Activated CD4-positive, alpha-beta T cell treated with anti-CD3 and anti-CD28 coated beads for 4 hours (primary cell): ENCODE data around the gene SCNN1B.

ENCODE experiments used
- DNase-seq, 2 donors: peaks; one replicate each; pipeline ENCODE4 v3.0.0-alpha.2; 2020

Gene SCNN1B

DNA sequence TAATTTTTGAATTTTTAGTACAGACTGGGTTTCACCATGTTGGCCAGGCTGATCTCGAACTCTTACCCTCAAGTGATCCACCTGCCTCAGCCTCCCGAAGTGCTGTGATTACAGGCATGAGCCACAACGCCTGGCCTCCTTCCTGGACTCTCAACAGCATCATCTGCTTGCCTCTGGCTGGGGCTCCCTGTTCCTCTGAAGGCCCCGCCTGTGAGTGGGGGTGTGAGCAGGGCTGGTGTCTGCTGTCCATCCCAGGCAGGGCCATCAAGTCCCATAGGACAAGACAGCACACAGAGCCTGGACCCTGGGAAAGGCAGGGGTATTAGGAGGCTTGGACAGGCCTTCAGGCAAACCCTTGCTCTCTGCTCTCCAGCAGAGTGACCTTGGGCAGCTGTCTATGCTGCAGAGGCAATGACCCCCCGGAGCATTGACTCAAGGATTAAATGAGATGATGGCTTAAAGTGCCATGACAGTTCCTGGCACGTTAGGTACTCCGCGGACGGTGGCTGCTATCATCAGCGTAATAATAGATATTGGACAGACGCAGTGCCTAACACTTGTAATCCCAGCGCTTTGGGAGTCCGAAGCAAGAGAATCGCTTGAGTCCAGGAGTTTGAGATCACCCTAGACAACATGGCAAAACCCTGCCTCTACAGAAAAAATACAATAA is 19.2 kb downstream of the SCNN1B start:
- no peak for DNase-seq

DNA sequence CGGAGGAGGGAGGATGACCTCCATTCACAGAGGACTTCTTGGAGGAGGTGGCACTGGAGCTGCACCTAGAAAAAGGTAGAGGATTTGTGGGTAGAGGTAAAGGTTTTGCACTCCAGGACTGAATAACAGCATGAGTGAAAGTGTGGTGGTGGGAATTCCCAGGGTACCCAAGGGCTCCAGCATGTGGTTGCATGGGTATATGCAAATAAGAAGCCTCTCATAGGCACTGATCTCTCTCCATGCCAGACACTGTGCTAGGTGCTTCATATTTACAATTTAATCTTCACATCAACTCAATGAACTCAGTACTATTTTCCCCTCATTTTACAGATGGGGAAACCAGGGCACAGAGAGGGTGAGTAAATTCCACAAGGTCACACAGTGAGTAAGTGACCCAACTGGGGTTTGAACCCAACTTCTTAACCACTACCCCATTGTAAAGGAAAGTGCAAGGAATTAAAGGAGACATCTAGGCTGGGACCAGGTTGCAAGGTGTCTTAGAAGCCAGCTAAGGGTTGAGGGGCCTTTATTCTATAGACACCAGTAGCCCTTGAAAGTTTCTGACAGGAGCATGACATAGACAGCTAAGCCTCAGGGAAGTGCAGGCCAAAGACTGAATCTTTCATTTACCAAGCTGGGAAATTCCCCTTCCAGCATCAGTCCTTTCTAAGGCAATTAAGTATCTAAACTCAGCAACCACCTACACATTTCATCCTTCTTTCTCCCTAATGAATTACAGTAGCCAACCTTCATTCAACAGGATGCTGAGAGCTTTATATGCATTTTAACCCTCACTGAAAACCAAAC is 21.3 kb downstream of the SCNN1B start:
- no peak for DNase-seq

DNA sequence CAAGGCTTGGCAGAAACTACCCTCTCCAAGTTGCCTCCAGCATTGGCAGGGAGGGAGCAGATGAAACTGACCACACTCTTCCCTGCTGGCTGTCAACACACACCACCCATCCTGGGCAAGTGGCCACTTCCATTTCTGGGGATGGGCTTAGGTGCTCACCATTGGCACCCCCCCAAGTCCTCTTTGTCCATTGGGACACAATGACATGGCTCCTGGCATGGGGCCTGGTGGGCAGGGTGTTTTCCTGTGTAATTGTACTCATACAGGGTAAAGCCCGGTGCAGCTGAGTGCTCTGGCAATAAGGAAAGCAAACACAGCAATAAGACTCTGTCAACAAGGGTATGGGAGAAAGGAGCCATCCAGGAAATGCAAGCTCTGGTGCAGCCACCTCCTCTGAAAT is 22.6 kb downstream of the SCNN1B start:
- DNase-seq: no peak

DNA sequence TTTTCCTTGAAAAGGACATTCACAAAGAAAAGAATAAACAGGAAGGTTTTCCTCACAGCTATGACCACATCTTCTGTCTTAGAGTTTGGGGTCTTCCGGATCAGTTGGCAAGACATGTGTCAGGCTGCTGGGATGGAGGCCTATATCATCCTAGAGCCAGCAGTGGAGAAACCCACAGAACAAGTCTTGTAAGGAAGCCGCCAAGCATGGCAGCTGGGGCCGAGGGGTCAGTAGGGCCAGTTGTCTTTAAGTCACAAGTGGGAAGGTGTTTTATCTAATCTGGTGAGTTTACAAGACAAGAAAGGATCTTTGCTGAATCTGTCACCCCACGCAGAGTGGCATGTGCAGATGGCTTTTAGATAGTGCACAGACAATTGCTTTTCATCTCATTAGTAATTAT is 25.7 kb downstream of the SCNN1B start:
- DNase-seq: no peak

DNA sequence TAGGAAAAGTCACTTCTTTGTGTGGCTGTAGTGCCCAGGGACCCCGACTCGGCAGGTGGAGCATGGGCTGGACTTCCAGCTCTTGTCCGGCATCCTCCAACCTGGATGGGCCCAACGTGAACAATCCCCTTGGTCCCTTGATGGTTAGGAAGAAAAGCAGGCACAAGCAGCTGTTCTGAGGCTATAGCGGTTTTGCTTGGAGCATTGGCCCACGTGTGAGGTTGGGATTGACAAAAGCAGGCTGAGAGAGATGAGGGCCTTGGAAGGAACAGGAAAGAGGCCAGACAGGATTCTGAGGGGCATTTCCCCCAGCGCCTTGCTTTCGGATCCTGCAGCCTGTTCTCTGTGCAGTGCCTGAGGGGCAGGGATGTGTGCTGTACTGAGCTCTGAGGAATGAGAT is 28.1 kb downstream of the SCNN1B start:
- no peak for DNase-seq

DNA sequence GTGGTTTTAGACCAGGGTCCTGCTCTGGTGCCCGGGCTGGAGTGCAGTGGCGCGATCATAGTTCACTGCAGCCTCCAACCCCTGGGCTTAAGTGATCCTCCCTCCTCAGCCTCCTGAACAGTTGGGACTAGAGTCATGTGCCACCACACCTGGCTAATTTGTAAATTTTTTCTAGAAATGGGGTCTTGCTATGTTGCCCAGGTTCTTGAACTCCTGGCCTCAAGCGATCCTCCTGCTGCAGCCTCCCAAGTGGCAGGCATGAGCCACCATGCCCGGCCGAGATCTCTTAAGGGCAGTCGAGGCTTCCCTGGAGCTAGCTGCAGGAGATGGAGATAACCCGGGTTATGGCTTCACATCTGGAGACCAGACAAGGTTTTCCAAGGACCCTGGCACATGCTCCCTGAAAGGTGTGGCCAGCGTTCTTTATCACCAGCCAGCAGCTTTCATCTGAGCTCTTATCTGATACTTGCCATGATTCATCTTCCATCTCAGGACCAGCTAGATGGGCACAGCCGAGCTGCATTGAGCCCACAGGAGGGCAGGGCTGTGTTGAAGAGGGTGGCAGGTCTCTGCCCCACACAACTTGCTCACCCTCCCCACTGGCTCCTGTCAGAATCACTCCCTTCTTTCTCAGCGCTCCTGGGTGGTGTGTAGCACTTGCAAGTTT is 28.6 kb downstream of the SCNN1B start:
- no peak for DNase-seq

DNA sequence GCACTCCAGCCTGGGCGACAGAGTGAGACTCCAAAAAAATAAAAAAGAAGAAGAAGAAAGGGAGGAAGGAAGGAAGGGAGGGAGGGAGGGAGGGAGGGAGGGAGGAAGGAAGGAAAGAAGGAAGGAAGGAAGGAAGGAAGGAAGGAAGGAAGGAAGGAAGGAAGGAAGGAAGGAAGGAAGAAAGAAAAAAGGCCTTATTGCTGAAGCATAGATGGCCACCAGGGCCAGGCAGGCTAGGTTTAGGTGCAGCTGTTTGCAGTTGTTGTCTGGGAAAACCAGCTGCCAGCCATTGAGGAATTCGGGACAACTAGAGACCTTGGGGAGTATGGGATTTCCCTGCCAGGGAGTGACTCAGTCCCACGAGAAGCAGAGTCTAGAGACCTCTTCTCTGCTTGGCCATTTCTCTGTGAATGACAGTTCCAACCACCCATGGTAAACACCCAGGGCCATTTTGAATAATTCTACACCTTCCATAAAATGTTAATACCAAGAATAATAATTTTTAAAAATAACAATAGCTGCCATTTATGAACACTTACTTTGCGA is 31.0 kb downstream of the SCNN1B start:
- no peak for DNase-seq

DNA sequence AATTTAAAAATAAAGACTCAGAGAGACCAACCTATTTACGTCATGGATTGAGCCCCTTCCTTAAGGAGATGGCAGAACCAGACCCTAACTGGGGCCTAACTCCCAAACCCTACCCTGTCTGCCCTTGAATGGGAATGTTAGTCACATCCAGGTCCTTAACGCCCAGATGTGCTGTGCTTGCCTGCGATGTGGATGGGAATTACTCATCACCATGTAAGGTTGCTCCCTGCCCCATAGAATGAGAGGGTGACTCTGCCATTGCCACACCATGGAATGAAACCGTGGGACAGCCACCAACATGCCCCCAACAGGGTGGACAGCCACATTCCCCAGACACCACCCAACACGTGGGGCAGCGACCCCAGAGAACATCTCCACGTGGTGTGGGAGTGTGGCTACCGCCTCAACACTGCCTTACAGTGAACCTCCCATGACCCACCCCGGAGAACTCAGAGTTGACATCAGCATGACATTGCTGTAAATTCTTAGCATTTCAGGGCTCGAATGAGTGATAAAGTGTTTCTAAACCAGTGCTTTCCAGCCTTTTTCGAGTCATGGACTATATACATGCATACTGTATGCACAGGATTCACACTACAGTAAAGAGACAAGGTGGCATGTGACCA is 31.8 kb downstream of the SCNN1B start:
- DNase-seq: no peak

DNA sequence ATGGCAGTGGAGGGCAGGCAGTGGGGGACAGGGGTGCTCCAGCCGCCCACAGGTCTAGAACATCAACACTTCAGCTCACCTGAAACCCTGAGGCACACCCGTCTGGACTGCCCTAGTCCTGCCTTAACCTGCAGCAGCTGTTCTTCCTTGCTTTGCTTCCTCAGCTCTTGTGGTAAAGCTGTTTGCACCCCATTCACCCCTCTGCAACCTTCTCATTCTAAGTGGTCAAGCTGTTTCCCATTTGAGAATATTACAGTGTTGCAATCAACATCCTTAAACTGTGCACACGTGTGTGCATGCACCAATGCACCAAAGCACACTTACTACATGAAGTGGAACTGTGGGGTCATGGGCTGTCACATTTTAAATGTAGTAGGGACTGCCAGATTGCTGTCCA is 32.4 kb downstream of the SCNN1B start:
- no peak for DNase-seq

DNA sequence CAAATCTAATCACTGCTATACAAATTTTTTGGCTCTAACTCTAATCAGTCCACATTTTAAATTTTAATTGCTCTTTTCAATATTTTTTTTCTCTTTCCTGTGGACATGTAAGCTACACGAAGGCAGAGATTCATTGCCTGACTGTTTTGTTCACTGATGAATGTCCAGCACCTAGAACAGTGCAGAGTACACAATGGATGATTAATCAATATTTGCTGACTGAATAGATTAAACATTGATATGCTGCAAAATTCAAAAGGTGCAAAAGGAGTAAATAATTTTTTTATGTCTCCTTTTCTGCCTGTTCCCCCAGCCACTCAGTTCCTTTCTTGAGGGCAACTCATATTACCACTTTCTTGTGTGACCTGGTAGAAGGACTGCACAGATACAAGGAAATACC is 32.8 kb downstream of the SCNN1B start:
- DNase-seq: no peak

DNA sequence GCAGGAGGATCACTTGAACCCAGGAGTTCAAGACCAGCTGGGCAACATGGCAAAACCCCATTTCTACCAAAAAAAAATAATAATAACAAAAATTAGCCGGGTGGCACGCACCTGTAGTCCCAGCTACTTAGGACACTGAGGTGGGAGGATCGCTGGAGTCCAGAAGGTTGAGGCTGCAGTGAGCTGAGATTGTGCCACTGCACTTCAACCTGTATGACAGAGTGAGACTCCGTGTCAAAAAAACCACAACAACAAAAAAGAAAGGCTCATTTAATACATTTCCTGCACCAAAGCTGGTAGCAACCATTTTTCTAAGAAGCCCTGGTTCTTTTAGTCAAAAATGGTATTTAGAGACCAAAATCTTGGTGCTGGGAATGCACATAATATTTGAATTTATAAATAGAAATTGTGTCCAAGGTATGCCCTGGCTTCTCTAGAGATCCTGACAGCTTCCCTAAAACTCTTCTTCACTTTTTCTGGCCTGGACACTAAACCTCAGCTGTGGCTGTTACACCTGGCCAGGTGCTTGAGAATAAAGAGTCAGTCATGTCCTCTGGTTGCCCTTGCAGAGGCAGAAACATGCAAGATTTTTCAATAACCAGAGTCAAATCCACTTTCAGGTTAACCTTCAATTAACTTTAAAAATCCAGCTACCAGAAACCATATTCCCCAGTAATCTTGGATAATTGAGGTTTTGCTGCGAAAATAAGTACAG is 35.9 kb downstream of the SCNN1B start:
- DNase-seq: no peak

DNA sequence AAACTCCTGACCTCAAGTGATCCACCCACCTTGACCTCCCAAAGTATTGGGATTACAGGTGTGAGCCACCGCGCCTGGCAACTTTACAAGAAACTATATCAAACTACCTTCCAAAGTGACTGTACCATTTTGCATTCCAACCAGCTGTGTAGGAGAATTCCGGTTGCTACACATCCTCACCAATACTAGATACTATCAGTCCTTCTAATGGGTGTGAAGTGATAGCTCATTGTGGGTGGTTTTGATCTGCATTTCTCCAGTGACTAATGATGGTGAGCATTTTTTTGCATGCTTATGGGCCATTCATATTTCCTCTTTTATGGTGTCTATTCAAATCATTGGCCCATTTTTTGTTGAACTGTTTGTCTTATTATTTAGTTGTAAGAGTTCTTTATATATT is 37.7 kb downstream of the SCNN1B start:
- no peak for DNase-seq

DNA sequence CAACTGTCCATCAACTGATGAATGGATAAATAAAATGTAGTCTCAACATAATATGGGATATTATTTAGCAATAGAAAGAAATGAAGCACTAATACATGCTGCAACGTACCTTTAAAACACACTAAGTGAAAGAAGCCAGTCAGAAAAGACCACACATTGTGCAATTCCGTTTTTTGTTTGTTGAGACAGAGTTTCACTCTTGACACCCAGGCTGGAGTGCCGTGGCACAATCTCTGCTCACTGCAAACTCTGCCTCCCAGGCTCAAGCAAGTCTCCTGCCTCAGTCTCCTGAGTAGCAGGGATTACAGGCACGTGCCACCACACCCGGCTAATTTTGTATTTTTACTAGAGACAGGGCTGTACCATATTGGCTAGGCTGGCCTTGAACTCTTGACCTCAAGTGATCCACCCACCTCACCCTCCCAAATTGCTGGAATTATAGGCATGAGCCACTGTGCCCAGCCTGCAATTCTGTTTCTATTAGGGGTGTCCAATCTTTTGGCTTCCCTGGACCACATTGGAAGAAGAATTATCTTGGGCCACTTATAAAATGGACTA is 40.1 kb downstream of the SCNN1B start:
- DNase-seq: no peak

DNA sequence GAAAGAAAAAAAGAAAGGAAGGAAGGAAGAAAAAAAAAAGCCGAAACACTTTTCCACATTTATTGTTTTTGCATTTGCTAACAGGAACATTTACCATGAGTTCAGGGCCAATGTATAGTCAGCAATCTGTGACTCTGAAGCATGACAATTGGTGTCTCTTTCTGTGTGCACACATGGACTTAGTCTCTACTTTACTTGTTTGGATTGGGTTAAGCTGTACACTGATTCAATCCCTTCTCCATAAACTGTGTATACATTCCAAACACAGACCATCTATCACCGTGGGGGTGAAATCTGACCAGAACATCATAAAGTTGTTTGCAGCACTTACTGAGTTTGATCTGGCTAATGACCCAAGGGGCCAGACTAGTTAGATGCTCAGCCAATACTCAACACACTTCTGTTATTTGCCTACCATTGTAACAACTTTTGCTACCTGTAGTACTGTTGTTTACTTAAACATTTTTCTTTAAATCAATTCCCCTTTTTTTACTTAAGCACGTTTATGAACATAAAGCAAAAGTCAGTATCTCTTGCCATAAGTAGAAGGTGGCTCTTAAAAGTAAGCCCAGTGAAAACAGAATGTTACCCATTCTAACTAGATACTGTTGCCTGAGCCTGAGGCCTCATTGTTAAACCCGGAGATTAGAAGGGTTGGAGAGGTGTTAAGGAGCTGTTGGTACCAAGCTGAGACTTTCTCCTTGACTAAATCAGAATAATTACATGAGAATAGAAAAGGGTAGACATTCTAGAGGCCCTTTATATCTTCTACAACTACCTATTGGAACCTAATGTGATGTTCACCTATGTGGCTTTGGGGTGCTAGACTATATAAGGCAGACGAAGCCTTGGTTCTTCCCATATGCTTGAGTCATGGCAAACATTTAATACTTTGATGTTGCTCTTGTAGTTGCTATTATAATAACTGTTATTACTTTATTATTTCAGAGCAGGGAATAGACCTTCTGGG is 41.8 kb downstream of the SCNN1B start:
- no peak for DNase-seq

DNA sequence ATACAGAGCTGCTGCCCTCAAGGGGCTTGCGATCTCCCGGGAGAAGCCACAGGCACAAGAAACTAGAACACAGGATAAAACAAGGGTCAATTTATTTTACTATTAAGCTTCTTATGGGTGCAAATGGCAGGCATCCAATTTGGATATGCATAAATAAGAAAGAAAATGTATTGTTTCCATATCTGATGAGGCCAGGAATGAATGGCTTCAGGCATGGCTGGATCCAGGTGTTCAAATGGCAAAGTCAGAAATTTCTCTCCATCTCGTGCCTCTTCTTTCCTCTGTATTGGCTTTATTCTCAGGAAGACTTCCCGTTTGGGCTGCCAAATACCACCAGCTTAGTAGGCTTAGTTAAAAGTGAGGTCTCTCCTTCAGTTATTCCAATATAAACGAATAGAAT is 43.1 kb downstream of the SCNN1B start:
- DNase-seq: no peak

DNA sequence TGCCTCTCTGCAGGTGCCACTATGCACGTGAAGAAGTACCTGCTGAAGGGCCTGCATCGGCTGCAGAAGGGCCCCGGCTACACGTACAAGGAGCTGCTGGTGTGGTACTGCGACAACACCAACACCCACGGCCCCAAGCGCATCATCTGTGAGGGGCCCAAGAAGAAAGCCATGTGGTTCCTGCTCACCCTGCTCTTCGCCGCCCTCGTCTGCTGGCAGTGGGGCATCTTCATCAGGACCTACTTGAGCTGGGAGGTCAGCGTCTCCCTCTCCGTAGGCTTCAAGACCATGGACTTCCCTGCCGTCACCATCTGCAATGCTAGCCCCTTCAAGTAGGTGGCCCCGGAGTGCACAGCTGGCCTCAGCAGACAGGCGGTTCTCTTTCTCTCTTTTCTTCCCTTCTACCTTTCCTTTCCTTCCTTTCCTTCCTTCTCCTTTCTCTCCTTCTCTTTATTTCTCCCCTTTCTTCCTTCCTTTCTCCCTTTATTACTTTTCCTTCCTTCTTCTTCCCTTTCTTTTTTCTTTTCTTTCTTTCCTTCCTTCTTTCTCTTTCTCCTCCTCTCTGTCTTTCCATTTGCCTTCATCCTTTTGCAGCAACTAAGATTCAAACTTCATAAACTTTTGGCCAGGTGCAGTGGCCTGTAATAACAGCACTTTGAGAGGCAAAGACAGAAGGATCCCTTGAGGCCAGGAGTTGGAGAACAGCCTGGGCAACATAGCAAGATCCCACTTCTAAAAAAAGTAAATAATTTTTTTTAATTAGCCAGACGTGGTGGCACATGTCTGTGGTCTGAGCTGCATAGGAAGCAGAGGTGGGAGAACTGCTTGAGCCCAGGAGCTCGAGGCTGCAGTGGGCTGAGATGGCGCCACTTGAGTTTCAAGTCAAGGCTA is 46.7 kb downstream of the SCNN1B start:
- no peak for DNase-seq

DNA sequence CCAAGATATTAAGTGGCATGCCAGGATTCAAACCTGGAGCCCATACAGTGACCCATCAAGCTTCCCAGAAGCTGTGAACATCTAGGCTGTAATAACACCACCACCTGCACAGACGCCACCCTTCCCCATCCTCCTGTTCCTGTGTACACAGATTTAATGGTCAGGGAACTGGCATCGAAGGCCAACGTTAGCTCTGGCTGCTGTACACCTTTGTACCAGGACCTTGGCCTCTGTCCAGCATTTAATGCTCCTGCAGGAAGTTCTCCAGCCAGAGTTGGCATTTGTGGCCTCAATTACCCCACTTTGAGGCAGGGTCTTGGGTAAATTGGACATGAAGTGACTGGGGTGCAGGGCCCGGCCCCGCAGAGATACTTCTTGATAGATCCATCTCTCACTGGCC is 49.3 kb downstream of the SCNN1B start:
- no peak for DNase-seq

DNA sequence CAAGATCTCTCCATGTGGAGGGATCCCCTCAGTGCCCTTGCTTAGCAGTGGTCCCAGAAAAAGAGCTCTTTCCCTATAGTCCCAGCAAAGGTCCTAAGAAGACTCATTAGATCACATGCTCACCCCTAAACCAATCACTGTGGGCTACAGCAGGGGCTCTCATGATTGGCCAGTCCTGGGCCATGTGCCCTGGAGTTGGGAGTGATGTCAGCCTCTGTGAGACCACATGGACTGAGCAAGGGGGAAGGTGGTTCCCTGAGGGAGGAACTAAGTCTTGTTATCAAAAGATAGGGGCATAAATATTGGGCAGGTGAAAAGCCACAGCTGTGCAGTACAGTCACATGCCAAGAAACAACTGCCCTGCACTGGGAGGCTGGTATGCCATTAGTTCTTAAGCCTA is 51.3 kb downstream of the SCNN1B start:
- DNase-seq: no peak

DNA sequence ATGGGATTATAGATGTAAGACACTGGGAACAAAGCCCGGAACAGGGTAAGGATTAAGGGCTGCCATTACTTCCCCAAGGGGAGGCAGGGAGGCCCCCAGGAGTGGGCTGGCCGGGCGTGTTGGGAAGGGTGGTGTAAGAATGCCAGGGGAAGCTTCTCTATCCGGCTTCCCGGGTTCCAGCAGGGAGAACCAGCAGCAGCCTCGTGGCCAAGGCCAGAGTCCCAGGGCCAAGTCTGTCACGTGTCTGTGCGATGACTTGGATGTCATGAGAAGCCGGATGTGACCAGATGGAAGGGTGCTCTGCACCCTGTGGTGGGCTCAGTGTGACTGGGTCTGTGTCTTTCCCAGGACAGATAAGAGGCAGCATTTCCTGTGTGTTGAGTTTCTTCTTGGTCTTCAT is 52.1 kb downstream of the SCNN1B start:
- DNase-seq: no peak

DNA sequence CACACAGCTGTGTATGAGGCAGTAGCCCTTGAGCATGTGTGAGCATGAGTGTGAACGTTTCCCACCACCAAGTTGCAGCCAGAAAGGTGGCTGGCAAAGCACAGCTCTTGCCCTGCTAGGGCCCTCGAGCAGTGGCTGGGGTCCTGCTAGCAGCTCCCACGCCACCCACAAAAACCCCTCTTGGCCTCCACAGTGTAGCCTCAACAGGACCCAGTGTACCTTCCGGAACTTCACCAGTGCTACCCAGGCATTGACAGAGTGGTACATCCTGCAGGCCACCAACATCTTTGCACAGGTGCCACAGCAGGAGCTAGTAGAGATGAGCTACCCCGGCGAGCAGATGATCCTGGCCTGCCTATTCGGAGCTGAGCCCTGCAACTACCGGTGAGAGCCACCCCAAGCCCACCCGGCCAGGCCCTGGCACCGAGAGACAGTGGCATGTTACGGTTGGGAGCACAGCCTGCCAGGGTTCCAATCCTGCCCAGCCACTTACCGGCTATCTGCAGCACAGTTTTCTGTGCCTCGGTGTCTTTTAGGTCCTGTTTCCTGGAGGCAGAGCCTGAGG is 53.1 kb downstream of the SCNN1B start:
- DNase-seq: no peak
